SK-N-SH treated with all-trans-retinoic acid at 6 μM for 48 hours (cell line): ENCODE measurements around the gene PACSIN2.
"Not testable (repeated sequence)": the region's sequence is repeated elsewhere in the genome, so short reads cannot be mapped to it uniquely, and the experiment has no call there.

Experiments used
- ATAC-seq: fragments of 200-7000 bp; cut with Tn5 transposase; 3 replicates; pipeline ENCODE4 v1.9.1; 2020; ENCODE audit warnings: mild to moderate bottlenecking, moderate library complexity
- ARNTL ChIP-seq: fragments of 450-650 bp; formaldehyde crosslinking; IDR thresholded peaks from 2 replicates; pipeline ENCODE4 v1.5.0; 2020; ENCODE audit warnings: low read depth, mild to moderate bottlenecking, moderate library complexity, borderline replicate concordance
- BACH2 ChIP-seq: fragments of 250-450 bp; sonication (Bioruptor Pico); IDR thresholded peaks from 2 replicates; pipeline ENCODE4 v1.9.0; 2021; ENCODE audit warnings: mild to moderate bottlenecking, borderline replicate concordance
- CSDC2 ChIP-seq: fragments of 250-450 bp; sonication (Bioruptor Pico); IDR thresholded peaks from 2 replicates; pipeline ENCODE4 v1.5.0; 2020; ENCODE audit warnings: mild to moderate bottlenecking, moderate library complexity
- ESRRG ChIP-seq: fragments of 250-450 bp; sonication (Bioruptor Pico); IDR thresholded peaks from 2 replicates; pipeline ENCODE4 v1.6.1; 2021; ENCODE audit warnings: mild to moderate bottlenecking
- GLIS3 ChIP-seq: fragments of 250-450 bp; sonication (Bioruptor Pico); IDR thresholded peaks from 2 replicates; pipeline ENCODE4 v1.5.0; 2020; ENCODE audit warnings: mild to moderate bottlenecking, moderate library complexity
- ISL1 ChIP-seq: fragments of 250-450 bp; sonication (Bioruptor Pico); IDR thresholded peaks from 2 replicates; pipeline ENCODE4 v2.1.2; 2022; ENCODE audit warnings: mild to moderate bottlenecking, moderate library complexity
- OSR1 ChIP-seq: fragments of 250-450 bp; sonication (Bioruptor Pico); IDR thresholded peaks from 2 replicates; pipeline ENCODE4 v1.8.0; 2022; ENCODE audit warnings: moderate library complexity, mild to moderate bottlenecking, inconsistent platforms
- PPARA ChIP-seq: fragments of 250-450 bp; sonication (Bioruptor Pico); IDR thresholded peaks from 2 replicates; pipeline ENCODE4 v1.5.0; 2020; ENCODE audit warnings: mild to moderate bottlenecking, borderline replicate concordance
- RARB ChIP-seq: fragments of 250-450 bp; sonication (Bioruptor Pico); IDR thresholded peaks from 2 replicates; pipeline ENCODE4 v1.8.0; 2021; ENCODE audit warnings: mild to moderate bottlenecking, moderate library complexity
- SNAI2 ChIP-seq: fragments of 250-450 bp; sonication (Bioruptor Pico); IDR thresholded peaks from 2 replicates; pipeline ENCODE4 v1.5.0; 2020; ENCODE audit warnings: mild to moderate bottlenecking, moderate library complexity
- TCF4 ChIP-seq: fragments of 250-450 bp; sonication (Bioruptor Pico); IDR thresholded peaks from 2 replicates; pipeline ENCODE4 v1.8.0; 2021; ENCODE audit warnings: mild to moderate bottlenecking, moderate library complexity, borderline replicate concordance
- TOX ChIP-seq: fragments of 250-450 bp; sonication (Bioruptor Pico); IDR thresholded peaks from 2 replicates; pipeline ENCODE4 v1.8.0; 2021; ENCODE audit warnings: mild to moderate bottlenecking, moderate library complexity, borderline replicate concordance
- ZFP3 ChIP-seq: fragments of 250-450 bp; sonication (Bioruptor Pico); IDR thresholded peaks from 2 replicates; pipeline ENCODE4 v1.5.0; 2020; ENCODE audit warnings: mild to moderate bottlenecking, moderate library complexity
- ZFP30 ChIP-seq: fragments of 450-650 bp; formaldehyde crosslinking; IDR thresholded peaks from 2 replicates; pipeline ENCODE4 v1.5.0; 2022; ENCODE audit warnings: mild to moderate bottlenecking, moderate library complexity
- ZNF565 ChIP-seq: fragments of 450-650 bp; formaldehyde crosslinking; conservative IDR thresholded peaks from 2 replicates; pipeline ENCODE4 v1.5.0; 2020; ENCODE audit warnings: low read depth, mild to moderate bottlenecking, moderate library complexity
- ZNF70 ChIP-seq: fragments of 450-650 bp; formaldehyde crosslinking; IDR thresholded peaks from 2 replicates; pipeline ENCODE4 v1.5.0; 2020; ENCODE audit warnings: mild to moderate bottlenecking, moderate library complexity
- ZNF8 ChIP-seq: fragments of 450-650 bp; formaldehyde crosslinking; IDR thresholded peaks from 2 replicates; pipeline ENCODE4 v1.5.0; 2020; ENCODE audit warnings: mild to moderate bottlenecking, moderate library complexity
- TF ChIP-seq, protein P1 (sequence below): fragments of 250-450 bp; sonication (Bioruptor Pico); IDR thresholded peaks from 2 replicates; pipeline ENCODE4 v1.5.0; 2020; ENCODE audit warnings: mild to moderate bottlenecking, moderate library complexity
- TF ChIP-seq, protein P2 (sequence below): fragments of 250-450 bp; sonication (Bioruptor Pico); IDR thresholded peaks from 2 replicates; pipeline ENCODE4 v1.5.1; 2020; ENCODE audit warnings: low read depth, mild to moderate bottlenecking, moderate library complexity
- TF ChIP-seq, protein P3 (sequence below): fragments of 250-450 bp; sonication (Bioruptor Pico); IDR thresholded peaks from 2 replicates; pipeline ENCODE4 v1.5.1; 2021; ENCODE audit warnings: mild to moderate bottlenecking, moderate library complexity
- TF ChIP-seq, protein P4 (sequence below): fragments of 250-450 bp; sonication (Bioruptor Pico); IDR thresholded peaks from 2 replicates; pipeline ENCODE4 v1.8.0; 2020; ENCODE audit warnings: mild to moderate bottlenecking, moderate library complexity, borderline replicate concordance
- TF ChIP-seq, protein P5 (sequence below): fragments of 250-450 bp; sonication (Bioruptor Pico); IDR thresholded peaks from 2 replicates; pipeline ENCODE4 v1.8.0; 2021; ENCODE audit warnings: low read depth, mild to moderate bottlenecking, moderate library complexity, borderline replicate concordance

PACSIN2 gene

DNA sequence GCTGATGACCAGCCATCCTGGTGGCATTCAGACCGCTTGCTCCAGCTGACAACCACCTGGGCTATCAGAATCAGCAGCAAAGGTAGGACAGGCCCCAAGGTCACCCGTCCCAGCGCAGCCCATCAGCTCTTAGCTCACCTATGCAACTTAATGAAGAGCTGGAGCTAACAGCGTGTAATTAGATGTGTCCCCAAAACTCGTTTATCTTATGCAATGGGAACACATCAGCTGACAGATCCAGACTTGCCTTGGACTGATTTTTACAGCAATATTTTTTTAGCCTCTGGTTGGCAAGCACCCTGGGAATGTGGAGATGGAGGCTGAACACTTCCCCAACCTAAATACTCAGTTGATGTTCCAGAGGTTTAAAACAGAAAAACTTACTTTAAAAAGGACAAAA is 76.0 kb downstream of the PACSIN2 start (continued):
- TF ChIP-seq SNAI2 (CRISPR knock-in tag) (no peak), TOX (no peak)
- TF ChIP-seq, protein P1, sequence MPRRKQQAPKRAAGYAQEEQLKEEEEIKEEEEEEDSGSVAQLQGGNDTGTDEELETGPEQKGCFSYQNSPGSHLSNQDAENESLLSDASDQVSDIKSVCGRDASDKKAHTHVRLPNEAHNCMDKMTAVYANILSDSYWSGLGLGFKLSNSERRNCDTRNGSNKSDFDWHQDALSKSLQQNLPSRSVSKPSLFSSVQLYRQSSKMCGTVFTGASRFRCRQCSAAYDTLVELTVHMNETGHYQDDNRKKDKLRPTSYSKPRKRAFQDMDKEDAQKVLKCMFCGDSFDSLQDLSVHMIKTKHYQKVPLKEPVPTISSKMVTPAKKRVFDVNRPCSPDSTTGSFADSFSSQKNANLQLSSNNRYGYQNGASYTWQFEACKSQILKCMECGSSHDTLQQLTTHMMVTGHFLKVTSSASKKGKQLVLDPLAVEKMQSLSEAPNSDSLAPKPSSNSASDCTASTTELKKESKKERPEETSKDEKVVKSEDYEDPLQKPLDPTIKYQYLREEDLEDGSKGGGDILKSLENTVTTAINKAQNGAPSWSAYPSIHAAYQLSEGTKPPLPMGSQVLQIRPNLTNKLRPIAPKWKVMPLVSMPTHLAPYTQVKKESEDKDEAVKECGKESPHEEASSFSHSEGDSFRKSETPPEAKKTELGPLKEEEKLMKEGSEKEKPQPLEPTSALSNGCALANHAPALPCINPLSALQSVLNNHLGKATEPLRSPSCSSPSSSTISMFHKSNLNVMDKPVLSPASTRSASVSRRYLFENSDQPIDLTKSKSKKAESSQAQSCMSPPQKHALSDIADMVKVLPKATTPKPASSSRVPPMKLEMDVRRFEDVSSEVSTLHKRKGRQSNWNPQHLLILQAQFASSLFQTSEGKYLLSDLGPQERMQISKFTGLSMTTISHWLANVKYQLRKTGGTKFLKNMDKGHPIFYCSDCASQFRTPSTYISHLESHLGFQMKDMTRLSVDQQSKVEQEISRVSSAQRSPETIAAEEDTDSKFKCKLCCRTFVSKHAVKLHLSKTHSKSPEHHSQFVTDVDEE: no peak
- TF ChIP-seq, protein P2, sequence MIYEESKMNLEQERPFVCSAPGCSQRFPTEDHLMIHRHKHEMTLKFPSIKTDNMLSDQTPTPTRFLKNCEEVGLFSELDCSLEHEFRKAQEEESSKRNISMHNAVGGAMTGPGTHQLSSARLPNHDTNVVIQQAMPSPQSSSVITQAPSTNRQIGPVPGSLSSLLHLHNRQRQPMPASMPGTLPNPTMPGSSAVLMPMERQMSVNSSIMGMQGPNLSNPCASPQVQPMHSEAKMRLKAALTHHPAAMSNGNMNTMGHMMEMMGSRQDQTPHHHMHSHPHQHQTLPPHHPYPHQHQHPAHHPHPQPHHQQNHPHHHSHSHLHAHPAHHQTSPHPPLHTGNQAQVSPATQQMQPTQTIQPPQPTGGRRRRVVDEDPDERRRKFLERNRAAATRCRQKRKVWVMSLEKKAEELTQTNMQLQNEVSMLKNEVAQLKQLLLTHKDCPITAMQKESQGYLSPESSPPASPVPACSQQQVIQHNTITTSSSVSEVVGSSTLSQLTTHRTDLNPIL (CRISPR knock-in tag): no peak

DNA sequence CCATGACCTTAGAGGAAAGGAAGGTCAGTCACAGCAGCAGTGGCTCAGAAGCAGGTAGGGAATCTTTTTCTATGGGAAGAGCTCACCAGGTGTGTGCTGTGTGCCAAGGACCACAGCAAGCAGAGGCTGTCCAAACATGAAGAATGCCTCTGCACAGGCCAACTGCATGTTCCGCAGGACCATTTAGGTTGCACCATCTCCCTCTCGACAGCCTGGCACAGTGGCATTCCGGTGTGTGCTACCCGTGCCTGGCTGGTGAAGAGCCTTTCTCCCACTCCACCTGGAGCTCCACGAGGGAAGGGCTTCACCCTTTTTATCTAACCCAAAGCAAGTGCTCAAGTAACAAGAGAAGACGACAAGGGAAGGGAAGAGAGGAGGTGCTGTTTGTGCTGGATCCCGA is 76.5 kb downstream of the PACSIN2 start:
- ATAC-seq: no peak
- TF ChIP-seq ESRRG (no peak), ZNF8 (CRISPR knock-in tag) (no peak), GLIS3 (no peak), ZFP30 (CRISPR knock-in tag) (no peak), PPARA (CRISPR knock-in tag) (no peak), RARB (no peak), TCF4 (no peak), ZNF565 (CRISPR knock-in tag) (no peak), ZNF70 (CRISPR knock-in tag) (no peak)
- TF ChIP-seq, protein P2 (CRISPR knock-in tag): no peak
- TF ChIP-seq, all 23 proteins: peak for 0

DNA sequence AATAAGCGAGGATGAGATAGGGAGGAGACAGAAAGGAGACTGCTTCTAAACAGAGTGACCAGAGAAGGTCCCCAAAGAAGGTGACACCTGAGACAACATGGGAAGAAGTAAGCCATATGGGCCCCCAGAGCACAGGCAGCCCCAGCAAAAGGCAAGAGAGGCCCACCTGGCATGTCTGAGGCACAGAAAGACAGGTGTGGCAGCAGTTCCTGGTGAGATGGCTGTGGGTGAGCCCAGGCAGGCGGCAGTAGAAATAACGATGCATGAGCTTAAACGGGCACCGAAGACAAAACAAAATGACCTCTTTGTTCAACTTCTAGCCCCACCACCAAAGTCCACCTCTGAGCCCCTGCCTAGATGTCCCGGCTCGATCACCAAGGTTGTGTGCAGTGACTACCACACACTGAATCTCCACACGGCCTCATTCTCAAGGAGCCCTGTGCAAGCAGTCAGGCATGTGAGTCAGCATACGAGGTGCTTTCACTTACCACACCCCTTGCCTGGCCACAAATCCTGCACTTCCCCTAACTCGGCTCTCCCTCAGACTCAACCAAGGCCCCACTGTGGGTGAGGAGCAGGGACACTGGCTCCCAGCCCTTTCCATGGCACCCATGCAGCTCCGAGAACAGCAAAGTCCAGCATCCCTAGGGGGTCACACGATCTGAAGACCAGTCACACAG is 77.6 kb downstream of the PACSIN2 start:
- no peak for TF ChIP-seq SNAI2 (CRISPR knock-in tag)
- TF ChIP-seq OSR1: no peak
- TF ChIP-seq ISL1 (CRISPR knock-in tag): no peak
- no peak for TF ChIP-seq PPARA (CRISPR knock-in tag)
- TF ChIP-seq, protein P3, sequence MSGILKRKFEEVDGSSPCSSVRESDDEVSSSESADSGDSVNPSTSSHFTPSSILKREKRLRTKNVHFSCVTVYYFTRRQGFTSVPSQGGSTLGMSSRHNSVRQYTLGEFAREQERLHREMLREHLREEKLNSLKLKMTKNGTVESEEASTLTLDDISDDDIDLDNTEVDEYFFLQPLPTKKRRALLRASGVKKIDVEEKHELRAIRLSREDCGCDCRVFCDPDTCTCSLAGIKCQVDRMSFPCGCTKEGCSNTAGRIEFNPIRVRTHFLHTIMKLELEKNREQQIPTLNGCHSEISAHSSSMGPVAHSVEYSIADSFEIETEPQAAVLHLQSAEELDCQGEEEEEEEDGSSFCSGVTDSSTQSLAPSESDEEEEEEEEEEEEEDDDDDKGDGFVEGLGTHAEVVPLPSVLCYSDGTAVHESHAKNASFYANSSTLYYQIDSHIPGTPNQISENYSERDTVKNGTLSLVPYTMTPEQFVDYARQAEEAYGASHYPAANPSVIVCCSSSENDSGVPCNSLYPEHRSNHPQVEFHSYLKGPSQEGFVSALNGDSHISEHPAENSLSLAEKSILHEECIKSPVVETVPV (CRISPR knock-in tag): no peak
- no peak for TF ChIP-seq RARB
- no peak for TF ChIP-seq GLIS3
- TF ChIP-seq CSDC2 (CRISPR knock-in tag): no peak
- TF ChIP-seq ZNF8 (CRISPR knock-in tag): no peak
- no peak for TF ChIP-seq ZNF70 (CRISPR knock-in tag)
- TF ChIP-seq, protein P4, sequence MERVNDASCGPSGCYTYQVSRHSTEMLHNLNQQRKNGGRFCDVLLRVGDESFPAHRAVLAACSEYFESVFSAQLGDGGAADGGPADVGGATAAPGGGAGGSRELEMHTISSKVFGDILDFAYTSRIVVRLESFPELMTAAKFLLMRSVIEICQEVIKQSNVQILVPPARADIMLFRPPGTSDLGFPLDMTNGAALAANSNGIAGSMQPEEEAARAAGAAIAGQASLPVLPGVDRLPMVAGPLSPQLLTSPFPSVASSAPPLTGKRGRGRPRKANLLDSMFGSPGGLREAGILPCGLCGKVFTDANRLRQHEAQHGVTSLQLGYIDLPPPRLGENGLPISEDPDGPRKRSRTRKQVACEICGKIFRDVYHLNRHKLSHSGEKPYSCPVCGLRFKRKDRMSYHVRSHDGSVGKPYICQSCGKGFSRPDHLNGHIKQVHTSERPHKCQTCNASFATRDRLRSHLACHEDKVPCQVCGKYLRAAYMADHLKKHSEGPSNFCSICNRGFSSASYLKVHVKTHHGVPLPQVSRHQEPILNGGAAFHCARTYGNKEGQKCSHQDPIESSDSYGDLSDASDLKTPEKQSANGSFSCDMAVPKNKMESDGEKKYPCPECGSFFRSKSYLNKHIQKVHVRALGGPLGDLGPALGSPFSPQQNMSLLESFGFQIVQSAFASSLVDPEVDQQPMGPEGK: no peak
- TF ChIP-seq, protein P2 (CRISPR knock-in tag): no peak
- no peak for TF ChIP-seq ZFP3 (CRISPR knock-in tag)
- TF ChIP-seq, protein P1: no peak
- no peak for TF ChIP-seq BACH2
- no peak for TF ChIP-seq TOX
- no peak for TF ChIP-seq ARNTL (CRISPR knock-in tag)
- TF ChIP-seq, protein P5, sequence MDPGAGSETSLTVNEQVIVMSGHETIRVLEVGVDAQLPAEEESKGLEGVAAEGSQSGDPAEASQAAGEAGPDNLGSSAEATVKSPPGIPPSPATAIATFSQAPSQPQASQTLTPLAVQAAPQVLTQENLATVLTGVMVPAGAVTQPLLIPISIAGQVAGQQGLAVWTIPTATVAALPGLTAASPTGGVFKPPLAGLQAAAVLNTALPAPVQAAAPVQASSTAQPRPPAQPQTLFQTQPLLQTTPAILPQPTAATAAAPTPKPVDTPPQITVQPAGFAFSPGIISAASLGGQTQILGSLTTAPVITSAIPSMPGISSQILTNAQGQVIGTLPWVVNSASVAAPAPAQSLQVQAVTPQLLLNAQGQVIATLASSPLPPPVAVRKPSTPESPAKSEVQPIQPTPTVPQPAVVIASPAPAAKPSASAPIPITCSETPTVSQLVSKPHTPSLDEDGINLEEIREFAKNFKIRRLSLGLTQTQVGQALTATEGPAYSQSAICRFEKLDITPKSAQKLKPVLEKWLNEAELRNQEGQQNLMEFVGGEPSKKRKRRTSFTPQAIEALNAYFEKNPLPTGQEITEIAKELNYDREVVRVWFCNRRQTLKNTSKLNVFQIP (CRISPR knock-in tag): no peak
- no peak for TF ChIP-seq ZNF565 (CRISPR knock-in tag)
- ATAC-seq: peak; percentile 63

DNA sequence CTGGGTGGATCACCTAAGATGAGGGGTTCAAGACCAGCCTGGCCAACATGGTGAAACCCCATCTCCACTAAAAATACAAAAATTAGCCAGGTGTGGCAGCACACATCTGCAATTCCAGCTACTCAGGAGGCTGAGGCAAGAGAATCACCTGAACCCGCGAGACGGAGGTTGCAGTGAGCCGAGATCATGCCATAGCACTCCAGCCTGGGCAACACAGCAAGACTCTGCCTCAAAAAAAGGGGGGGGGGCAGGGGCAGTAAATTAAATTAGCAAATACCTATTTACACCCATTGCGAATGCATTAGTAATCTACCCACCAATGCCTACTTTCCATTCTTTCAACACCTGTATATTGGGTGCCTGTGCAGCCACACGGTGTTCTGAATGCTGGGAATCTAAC is 78.3 kb downstream of the PACSIN2 start:
- ATAC-seq: not testable (repeated sequence)
